AG20443 (cell line): ENCODE data around the gene IFT81.
"Not testable (repeated sequence)": the region's sequence is repeated elsewhere in the genome, so short reads cannot be mapped to it uniquely, and the experiment has no call there.

Experiments
- DNase-seq: peaks from one replicate; pipeline ENCODE4 v3.0.0; 2012; ENCODE audit warnings: low spot score, mixed read lengths

The IFT81 gene, protein sequence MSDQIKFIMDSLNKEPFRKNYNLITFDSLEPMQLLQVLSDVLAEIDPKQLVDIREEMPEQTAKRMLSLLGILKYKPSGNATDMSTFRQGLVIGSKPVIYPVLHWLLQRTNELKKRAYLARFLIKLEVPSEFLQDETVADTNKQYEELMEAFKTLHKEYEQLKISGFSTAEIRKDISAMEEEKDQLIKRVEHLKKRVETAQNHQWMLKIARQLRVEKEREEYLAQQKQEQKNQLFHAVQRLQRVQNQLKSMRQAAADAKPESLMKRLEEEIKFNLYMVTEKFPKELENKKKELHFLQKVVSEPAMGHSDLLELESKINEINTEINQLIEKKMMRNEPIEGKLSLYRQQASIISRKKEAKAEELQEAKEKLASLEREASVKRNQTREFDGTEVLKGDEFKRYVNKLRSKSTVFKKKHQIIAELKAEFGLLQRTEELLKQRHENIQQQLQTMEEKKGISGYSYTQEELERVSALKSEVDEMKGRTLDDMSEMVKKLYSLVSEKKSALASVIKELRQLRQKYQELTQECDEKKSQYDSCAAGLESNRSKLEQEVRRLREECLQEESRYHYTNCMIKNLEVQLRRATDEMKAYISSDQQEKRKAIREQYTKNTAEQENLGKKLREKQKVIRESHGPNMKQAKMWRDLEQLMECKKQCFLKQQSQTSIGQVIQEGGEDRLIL

DNA sequence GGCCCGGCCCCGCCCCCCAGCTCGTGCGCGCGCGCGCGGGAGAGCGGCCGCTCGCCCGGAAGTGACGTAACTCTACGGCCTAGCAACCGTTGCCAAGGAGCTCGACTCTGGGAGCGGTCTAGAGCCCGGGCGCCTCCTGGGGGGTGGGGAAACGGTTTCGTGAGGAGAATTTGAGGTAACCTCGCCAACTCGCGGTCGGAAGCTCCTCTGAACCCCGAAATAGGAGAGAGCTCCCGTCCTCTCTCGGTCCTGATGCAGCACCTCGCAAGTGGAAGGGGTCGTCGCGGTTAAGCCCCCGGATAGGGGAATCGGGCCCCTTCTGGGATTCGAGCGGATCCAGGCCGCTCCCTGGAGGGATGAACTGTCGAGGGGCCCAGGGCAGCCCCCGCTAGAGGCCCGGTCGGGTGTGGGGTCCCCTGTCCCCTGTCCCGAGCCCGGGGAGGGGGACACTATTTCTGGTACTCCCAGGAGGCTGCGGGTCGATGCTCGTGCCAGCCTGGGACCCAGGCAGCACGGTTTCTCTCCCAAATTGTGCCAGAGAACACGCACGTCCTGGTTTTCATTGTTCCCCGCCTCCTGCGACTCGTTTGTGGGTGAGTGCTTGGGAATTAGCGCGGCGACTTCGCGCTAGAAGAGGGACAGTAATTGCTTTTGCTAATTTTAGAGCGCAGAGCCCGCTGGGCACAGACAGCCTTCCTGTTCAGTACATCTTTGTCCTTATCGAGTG, at the start of gene IFT81:
Gene IFT81 (plus strand): TSS at position 89 of the 727 bp plus-strand sequence. CDS start 3,024 bp downstream, outside the sequence.
- DNase-seq, result peak; percentile 100

DNA sequence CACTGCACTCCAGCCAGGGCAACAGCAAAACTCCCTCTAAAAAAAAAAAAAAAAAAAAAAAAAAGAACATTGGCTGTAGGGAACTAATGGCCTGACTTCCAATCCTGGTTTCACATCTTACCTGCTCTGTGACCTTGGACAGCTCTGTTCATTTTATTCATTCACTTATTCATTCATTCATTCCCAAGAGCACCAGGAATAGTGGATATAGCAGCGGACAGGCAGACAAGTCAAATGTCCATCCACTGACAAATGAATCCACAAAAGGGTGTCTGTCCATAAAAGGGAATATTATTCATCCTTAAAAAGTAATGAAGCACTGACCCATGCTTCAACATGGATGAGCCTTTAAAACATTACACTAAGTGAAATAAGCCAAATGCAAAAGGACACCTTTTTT, 48.3 kb upstream of the IFT81 start:
- DNase-seq, result no peak

DNA sequence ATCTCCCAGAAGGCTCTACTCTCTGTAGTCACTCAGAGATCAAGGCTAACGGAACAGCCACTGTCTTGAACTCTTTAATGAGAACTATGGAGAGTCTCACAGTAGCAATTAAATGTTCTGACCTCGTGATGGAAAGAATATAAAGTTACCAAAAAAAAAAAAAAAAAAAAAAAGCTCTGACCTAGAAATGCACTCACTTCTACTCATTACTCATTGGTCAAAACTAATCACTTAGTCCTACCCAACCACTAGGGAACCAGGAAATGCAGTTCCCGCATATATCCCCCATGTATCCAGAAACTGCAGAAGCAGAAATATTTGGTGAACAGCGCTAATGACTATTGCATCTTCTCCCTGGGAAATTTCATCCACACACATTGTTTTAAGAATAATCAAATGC, 46.4 kb upstream of the IFT81 start:
- DNase-seq, result no peak

DNA sequence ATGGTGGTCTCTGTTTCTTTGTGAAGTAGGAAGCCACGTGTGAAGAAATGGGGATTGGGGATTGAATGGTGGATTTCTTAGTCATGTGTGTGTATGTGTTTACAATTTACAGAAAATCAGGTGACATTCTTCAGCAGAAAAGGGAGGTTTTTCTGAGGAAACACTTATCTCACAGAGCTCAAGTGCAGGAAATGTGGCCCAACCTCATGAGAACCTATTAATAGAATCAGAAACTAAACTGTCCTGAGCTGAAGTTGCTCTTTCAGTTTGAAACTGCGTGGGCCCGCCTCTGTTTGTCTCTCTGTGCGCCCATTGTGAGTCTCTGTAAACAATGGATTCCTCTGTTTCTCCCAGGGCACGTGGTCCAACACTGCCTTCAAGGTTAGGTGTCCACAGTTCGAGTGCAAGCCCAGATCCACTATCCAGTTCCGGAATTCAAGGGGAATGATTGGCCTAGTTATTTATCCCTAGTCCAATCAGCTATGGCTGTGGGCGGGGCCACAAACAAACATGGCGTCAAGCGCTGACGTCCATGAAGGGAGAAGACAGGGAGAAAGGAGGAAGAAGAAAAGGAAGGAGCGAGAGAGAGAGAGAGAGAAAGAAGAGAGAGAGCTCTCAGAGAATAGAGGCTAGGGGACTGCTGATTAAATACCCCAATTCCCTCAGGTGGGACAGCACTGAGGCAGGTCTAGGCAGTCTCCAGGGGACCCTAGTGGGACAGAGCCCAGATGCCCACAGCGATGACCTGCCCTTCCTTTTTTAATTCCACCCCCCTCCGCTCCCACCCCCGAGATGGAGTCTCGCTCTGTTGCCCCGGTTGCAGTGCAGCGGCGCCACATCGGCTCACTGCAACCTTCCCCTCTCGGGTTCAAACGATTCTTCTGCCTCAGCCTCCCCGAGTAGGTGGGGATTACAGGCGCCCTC, 44.4 kb upstream of the IFT81 start:
- DNase-seq, result no peak

DNA sequence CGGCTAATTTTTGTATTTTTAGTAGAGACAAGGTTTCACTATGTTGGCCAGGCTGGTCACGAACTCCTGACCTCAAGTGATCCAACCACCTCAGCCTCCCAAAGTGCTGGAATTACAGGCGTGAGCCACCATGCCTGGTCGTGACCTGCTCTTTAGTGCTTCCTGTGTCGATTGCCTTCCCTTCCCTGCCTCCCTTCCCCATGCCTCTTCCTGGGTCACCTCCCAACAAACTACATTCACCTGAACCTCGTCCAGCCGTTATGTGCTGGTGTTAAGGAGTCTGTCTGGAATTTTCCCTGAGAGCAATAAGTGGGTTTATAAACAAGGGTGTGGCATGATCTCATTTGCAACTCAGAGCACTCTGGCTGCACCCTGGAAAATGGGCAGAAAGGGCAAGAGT, 43.7 kb upstream of the IFT81 start:
- no peak for DNase-seq

DNA sequence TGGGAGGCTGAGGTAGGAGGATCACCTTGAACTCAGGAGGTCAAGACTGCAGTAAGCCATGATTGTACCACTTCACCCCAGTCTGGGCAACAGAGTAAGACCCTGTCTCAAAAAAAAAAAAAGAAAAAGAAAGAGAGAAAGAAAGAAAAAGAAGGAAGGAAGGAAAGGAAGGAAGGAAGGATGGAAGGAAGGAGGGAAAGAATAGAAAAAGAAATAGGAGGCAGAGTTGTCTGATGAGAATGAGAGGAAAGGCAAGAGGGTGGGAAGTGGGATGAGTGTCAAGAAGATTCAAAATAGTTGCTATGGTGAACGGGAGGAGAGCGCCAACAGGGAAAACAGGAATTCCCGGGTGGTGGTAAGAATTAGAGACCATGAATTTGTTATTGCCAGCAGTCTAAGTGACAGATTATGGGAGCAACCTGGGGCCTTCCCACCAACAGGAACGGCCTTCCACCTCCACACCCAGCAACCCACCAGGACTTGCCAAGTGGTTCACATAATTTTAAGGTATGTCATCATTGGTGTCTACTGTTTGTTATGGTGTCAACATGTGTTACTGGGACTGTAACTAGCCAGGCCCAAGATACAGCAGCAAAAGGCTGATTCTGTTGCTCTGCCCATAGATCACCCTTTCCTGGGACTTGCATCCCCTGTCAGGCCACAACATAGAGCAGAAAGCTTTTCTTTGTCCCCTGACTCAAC, 39.7 kb upstream of the IFT81 start:
- peak; percentile 43 for DNase-seq

DNA sequence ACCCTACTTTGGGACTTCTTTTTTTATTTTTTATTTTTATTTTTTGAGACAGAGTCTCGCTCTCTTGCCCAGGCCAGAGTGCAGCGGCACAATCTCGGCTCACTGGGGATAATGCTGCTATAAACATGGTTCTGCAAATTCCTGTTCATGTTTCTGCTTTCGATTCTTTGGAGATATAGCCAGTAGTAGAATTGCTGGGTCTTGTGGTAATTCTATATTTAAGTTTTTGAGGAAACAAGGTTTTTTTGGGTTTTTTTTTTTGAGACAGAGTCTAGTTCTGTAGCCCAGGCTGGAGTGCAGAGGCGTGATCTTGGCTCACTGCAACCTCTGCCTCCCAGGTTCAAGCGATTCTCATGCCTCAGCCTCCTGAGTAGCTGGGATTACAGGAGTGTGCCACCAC, 35.9 kb upstream of the IFT81 start:
- DNase-seq, result not testable (repeated sequence)

DNA sequence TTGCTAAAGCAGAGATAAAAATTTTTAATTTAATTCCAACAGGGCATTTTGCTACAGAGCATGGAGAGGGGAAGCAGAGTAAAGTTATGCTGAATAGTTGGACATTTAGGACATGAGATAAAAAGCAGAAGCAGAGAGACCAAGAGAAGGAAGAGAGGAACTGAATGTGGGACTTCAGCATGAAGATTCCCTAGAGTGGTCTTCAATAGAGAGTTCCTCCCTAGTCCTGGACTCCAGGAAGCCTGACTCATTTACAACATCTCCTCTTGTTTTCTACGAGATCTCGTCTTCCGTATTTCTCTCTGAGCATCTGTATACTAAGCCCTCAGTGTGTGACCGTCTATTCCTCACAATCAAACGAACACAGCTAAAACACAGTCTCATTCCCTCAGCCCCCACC, 35.2 kb upstream of the IFT81 start:
- no peak for DNase-seq

DNA sequence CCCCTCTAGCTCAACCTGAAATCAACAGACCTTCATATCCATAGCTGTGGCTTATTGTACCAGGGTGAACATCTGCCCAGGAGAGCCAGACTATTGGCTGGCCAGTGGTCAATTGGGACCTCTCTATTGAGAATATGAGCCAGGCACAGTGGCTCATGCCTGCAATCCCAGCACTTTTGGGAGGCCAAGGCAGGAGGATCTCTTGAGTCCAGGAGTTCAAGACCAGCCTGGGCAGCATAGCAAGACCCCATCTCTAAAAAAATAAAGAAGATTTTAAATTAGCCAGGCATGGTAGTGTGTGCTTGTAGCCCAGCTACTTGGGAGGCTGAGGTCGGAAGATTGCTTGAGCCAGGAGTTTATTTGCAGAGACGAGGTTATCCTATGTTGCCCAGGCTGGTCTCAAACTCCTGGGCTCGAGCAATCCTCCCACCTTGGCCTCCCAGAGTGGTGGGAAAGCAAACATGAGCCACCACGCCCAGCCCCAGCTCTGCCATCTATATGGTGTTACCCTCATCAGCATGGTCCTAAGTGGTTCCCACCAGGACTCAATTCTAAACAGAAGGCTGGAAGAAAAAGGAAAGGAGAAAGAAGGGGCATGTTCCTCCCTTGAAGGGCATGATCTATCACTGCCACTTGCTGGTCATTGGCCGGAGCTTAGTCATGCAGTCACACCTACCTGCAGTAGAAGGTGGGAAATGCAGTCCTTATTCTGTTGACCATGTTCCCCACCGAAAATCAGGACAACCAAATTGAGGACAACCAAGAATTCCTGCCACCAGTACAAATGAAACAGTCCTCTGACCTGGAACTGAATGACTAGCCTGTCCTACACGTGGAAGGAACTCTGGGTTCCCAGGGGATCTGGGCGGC, 33.7 kb upstream of the IFT81 start:
- DNase-seq, result no peak

DNA sequence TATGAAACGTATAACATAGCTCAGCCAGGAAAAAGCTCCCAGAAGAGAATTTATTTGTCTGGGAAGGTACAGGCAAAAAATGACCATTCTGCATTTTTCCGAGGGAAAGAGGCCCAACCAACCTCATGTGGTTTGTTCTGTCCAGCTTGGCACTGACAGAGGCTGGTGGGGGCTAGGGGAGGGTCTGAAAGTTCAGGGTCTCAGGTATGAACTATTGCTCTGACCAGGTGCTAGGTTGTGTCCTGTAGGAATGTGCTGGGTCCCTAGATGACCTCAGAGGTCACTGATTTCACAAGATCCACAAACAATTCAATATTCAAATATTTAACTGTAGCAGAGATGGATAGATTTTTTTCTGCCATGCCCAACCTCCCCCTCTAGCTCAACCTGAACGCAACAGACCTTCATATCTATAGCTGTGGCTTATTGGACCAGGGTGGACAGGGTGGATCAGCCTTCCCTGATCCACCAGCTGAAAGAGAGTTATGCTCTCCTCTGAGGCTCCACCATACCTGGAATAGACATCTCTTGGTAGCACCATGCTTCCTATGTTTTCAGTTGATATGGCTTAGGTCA, 32.9 kb upstream of the IFT81 start:
- DNase-seq, result no peak

DNA sequence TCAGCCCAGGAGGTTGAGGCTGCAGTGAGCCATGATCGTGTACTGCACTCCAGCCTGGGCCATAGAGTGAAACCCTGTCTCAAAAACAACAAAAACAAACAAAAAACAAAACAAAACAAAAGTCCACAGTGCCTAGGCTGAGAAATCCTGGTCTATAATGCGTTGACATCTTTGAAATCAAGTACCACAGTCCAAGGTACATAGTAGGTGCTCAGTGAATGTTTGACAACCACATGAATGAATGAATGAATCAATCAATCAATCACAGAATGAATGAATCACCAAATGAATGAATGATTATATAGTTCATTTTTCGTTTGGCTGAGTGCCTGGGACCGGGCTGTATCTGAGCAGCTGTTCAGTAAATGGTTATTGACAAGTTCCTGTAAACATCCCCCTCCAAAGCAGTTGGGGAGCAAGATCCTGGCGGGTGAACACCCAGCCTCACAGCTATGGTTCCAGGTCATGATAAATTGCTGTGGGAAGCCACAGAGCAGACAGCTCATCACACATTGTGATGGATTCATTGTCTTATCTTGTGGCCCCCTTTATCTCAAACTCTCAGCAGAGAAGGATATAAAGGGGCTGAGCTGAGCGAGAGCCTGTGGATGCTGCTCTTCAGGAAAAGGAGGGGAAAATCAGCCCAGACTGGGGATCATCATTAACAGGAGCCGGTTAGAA, 30.4 kb upstream of the IFT81 start:
- DNase-seq, result no peak

DNA sequence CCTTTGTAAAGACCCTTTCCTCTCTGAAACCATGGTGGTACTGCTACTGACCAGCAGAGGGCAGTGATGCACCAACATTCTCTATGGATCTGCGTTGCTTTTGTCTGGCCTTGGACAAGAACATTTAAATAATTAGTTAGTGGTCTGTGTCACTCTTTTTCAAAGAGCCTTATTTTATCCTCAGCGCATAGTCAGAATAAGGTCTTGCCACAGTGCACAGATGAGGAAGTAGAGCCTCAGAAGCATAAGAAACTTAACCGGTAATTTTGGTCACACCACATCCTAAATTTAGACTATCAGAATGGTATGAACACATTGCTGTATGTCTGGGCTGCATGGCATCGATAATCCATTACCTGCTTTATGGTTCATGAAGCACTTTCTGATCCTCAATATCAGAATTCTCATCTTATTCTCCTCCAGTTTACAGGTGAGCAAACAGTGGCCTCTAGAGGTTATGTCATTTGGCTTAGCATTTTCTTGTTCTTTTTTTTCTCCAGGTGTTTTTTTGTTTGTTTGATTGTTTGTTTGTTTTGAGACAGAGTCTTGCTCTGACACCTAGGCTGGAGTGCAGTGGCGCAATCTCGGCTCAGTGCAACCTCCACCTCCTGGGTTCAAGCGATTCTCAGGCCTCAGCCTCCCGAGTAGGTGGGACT, 23.7 kb upstream of the IFT81 start:
- peak; percentile 71 for DNase-seq

DNA sequence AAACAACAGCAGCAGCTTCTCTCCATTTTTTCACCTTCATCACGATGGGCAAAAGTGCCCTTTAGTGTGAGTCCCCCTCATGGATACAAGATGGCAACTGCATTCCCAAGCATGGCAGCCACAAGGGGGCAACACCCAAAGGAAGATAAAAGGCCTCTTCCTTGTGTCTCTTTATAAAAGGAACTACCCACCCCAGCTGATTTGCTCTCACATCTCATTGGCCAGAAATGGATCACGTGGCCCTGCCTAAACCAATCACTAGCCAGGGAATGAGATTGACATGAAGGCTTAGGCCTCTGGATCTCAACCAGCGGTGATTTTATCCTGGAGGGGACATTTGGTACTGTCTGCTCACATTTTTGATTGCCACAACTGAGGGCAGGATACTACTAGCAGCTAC, 21.9 kb upstream of the IFT81 start:
- DNase-seq, result peak; percentile 38

DNA sequence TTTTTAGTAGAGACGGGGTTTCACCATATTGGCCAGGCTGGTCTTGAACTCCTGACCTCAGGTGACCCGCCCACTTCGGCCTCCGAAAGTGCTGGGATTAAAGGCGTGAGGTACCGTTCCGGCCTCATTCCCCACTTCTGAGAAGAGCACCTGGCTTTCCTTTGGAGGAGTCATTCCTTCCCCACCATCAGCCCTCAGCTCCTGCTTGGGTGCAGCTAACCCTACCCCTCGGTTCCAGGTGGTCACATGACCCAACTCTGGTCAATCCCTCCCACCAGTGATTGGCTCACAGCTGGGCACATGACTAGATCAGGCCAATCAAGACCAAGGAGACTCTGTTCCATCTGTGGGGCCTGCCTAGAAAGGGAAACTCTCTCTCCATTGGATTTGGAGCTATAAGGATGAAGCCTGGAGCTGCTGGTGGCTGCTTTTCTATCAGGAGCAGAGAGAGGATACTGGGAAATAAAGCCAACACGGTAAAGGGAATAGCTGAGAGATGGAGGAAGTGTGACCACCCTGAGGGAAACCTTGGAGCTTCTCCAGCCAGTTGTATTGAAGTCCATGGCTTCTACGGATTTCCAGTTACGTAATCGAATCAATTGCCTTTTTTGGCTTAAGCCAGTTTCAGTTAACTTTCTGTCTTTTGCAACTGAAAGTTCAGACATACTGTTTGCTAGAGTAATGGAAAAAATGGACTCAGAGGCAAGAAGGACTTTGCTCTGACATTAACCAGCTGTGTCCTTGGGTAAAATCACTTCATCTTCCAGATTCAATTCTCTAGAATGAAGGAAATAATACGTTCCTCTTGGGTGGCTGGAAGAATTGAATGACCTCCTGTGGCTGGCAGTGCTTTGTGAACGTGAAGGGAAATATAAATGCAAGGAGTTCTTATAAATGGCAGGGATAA, 19.7 kb upstream of the IFT81 start:
- DNase-seq, result peak; percentile 22

DNA sequence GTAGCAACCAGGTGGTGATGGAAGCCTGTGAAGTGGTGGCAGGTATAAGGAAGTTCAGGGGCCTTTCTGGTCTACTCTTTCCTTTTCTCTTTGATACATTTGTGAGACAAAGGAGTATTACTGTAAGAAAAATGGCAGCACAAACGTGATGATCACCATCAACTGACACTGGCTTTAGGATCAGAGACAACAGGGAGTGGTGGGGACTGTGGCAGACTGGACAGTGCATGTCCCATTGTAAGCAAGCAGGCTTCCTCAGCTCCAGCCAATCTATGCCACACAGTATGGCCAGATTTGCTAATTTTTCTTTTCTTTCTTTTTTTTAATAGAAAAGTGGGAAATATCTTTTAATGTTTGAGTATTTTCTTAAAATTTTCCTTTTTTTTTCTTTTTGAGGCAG, 19.0 kb upstream of the IFT81 start:
- no peak for DNase-seq

DNA sequence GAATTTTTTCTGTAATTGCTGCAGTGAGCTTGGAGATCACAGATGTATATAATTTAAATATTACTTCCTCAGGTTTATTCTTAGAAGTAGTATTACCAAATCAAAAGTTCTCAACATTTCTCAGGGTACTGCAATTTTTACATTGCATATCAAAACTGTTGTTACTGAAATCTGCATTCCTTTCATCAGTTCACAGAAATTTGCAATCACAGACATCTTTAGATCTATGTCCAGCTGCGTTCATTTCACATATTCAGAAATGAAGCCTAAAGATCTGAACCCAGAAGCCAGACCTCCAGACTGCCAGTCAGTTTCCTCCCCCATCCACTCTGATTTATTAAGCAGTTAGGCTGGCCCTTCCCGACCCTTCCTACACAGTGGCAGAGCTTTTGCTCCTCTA, 18.2 kb upstream of the IFT81 start:
- no peak for DNase-seq
